Stimulated activated CD4-positive, alpha-beta T cell treated with anti-CD3 and anti-CD28 coated beads, TNF-alpha, amount 100 ng/mL, for 1 hour (primary cell): ENCODE measurements around the gene DDX41.
"Not testable (repeated sequence)": the region's sequence is repeated elsewhere in the genome, so short reads cannot be mapped to it uniquely, and the experiment has no call there.

Experiments used
- DNase-seq, 3 donors: peaks; one replicate each; pipeline ENCODE4 v3.0.0-alpha.2; 2020; ENCODE audit warnings: low read depth in 3 of 3, low spot score in 1 of 3

Gene DDX41

DNA sequence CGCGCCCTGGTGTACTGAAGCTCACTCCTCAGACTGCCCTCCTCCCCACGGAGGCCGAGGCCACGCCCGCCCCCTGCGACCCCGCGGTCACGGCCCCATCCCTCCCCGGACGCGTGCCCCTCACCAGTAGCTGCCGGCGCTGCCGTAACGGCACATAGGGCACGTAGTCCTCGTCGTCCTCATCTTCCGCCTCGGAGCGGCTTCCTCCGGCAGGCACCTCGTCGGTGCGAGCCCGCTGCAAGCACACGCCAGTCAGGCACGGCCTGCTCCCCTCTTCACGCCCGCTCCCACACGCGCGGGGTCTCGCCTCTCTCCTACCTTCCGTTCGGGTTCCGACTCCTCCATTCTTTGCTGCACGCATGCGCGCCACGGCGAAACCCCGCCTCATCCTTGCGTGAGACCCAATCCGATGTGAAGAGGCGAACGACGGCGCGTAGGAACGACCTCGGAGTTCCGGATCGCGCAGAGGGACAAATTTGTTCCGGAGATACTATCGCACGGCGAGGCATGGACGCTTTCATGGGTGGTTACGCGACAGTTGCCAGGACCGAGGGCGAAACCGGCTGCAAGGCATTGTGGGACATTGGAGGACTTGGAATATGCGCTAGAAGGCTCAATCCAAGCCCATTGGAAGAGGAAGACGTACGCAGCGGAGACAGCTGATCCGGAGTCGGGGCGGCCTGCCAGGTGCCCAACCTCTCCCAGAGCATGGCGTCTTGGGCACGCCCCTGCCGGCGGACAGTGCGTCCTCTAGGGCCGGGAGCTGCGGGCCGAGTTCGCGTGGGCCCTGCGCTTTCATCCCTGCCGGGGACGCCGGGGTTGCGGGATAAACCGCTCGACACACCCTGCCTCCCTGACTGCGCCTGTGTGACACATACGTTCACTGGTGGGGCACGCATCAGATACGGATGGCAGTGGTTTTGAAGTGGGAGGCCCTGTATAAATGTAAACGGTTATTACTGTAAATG lies at the start of gene DDX41:
TSS of gene DDX41 (minus strand) at position 361 of the 968 bp plus-strand sequence. CDS start at position 345, 16 bp downstream.
- peak; percentile 84 to 91 (median 88) for DNase-seq

DNA sequence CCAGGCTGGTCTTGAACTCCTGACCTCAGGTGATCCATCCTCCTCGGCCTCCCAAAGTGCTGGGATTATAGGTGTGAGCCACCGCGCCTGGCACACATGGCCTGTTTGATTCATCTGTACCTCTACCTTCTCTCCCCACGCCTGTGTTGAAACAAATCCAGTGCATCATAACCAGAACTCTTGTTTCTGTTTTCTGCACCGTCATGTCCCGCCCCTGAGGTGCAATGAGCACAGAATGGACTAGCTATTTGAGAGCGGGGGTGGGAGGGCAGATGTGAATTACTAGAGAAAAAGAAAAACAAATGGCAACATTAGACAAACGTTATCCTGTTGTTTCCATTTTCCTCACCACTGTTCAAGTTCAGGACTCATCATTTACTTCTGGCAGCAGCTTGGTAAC lies 48.3 kb upstream of the DDX41 start:
- DNase-seq = no peak

- DNase-seq = not testable (repeated sequence)
Observed at GRCh38 chr5:177559446-177559941, 42.7 kb upstream of the DDX41 start.

DNA sequence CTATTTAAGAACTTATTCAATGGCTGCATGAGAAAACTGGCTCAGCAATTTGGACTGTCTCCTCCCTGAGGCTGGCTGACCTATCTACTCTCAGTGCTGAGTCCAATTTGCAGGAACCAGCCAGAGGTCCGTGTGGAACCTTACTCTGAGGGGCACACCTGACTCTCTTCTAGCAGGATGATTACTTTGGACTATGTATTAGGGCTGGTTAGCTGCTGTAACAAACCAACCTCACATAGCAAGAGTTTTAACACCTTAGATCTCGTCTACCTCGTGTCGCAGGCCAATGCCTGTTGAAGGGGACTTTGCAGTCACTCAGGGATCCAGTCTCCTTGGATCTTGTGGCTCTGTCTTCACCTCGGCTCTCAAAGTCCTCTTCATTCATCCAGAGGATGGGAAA lies 41.0 kb upstream of the DDX41 start:
- DNase-seq = no peak

DNA sequence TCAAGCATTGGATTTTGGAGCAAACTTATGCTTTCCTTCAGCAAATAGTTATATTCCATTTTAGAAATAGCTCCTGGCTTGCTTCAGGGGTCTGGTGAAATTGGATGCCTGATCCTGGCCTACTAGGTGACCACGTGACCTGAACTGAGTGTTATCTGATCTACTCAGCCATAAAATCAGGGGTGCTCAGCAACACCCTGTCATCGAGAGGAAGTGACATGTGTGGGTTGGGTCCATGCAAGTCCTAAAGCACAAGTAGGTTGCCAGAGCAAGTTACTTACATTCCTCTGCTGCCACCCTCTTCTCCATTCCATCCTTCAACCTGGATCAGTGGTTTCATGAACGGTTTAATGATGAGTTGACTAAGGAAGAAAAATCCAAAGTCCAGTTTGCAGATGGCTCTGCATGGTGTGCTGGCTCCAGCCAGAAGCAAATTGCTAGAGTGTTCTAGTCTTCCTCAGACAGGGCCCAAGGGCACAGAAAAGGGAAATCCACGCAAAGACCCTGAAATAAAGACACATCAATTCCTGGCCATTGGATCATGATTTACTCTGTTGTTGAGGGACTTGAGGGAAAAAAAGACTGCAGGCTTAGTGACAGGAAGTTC lies 40.4 kb upstream of the DDX41 start:
- no peak for DNase-seq

DNA sequence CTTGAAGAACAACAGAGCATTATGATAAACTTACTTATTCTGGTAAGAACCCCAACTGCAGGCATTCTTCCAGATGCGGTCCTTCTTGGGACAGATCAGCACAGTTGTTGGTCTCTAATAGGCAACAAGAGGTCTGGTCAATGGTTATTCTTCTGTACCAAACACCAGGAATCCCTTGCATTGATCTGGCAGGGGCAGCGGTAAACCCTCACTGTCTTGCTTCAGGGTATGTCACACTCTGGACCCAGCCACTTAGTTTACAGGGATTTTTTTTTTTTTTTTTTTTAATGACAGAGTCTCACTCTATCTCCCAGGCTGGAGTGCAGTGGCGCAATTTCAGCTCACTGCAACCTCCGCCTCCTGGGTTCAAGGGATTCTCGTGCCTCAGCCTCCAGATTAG lies 38.9 kb upstream of the DDX41 start:
- DNase-seq = no peak

GRCh38 chr5:177555228-177555627 lies 38.5 kb upstream of the DDX41 start:
- no peak for DNase-seq

DNA sequence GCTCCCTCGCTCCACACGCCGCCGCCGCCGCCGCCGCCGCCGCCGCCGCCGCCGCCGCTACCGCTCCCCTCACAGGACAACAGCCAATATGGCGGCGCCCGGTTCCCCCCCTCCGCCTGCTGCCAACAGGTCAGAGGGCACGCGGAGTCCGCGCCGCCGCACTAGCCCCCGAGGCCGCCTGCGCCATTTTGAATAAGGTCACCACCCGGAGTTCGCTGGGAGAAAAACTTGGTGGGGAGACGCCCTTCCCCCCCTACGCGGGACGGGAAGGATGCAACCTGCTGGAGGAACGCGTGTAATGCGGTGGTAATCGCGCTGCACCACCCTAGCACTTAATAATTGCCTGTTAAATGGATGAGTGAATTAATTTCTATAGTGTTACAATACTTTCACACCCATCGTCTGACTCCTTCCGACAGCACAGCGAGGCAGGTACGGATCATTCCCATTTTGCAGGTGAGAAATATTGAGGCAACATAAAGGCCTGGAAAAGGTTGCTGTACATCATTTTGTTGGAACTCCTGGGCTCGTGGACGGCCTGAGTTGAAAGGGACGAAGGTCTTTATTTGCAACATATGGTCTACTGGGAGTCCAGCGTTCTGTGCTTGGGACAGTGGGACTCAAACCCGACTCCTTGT lies 37.8 kb upstream of the DDX41 start, which contains the start of gene FAM193B:
TSS of gene FAM193B (minus strand) at position 90 of the 638 bp plus-strand sequence. CDS start 105 bp downstream, outside the sequence.
- peak; percentile 85 to 96 (median 91) for DNase-seq

DNA sequence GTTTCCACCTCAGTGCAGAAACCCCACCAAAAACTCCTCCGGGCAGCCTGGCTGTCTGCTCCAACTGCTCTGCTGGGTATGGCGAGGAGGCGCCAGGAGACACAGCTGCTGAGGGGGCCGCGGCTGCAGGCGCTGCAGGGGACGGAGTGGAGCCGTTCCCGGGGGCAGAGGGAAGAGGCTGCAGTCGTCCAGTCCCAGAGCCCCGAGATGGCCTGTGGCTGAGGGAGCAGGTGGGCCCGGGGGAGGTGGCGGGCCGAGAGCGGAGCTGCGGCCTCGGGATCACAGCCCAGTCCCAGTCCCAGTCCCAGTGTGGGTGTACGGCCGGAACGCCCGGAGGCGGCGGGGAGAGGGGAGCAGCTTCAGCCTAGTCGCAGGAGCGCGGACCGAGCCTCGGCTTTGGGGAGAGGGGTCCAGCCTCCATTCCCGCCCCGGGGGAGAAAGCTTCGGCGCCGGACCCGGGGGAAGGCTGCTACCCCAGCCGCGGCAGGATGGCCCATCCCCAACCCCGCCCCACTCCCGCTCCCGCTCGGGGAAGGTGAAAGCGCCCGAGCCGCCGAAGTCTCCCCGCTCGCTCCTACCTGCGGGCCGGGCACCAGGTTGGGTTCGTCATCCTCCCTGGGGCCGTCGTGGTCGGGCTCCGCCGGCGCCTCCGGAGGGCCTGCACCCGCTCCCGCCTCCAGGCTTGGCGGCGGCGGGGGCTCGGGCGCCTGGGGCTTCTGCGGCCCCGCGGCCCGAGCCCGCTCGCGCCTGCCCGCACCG lies 37.1 kb upstream of the DDX41 start:
- DNase-seq = peak in 1 of 3 donors; percentile 29

DNA sequence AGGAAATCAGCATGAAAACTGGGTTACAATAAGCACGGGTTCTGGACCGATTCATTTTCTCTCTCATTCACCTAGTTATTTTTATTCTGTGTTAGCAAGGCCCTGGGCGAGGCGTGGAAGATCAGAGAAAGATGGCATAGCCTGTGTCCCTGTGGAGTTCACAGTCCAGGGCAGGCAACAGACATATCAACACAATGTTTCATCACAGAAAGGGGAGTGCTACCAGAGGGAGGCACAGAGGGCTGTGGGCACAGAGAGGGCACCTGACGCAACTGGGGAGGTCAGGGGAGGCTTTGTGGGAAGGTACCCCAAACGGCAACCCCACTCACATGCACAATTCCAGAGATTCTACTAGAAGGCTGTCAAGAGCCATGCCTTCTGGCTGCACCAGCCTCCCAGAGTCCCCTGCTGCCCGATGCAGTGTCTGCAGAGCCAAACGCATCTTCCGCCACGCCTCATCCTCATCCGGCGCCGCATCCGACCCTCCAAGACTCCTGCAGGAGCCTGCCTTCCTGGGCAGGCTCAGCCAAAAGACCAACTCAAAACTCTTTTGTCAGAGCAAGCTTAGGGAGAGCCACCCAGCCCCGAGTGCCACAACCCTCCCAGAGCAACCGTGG lies 36.2 kb upstream of the DDX41 start:
- no peak for DNase-seq

DNA sequence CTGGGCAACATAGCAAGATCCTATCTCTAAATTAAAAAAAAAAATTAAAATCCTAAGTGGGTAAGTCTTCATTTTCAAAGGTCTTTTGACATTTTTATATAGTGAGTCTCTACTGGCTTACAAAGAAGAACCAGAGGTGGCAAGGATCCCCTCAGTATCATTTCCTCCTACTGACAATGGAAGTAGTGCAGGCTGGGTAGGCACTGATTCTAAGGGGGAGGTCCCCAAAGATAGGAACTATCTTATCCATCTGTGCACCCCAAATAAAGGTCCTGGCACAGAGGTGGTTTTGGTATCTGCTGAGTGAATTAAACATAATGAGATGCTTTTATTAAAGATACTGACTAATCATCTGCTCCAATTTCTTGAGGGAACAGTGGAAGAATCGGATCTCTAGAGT lies 33.4 kb upstream of the DDX41 start:
- DNase-seq = no peak

GRCh38 chr5:177548495-177548894 lies 31.7 kb upstream of the DDX41 start:
- no peak for DNase-seq

DNA sequence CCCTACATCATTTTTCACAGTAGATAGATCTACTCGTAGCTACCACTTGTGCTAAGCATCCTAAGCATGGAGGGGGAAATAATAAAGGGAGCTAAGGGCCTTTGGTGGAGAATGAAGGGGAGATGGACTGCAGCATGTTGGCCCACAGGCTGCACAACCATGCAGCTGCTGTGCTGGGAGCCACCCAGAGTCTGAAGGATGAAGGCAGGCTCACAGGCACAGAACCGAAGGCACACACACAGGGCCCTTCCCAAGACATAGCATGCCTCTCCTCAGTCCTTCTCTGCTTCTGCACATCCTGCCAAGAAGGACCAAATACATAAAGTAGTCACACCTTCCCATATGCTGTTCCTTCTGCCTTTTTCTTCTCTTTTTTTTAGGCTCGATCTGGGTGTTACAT lies 31.0 kb upstream of the DDX41 start:
- no peak for DNase-seq

DNA sequence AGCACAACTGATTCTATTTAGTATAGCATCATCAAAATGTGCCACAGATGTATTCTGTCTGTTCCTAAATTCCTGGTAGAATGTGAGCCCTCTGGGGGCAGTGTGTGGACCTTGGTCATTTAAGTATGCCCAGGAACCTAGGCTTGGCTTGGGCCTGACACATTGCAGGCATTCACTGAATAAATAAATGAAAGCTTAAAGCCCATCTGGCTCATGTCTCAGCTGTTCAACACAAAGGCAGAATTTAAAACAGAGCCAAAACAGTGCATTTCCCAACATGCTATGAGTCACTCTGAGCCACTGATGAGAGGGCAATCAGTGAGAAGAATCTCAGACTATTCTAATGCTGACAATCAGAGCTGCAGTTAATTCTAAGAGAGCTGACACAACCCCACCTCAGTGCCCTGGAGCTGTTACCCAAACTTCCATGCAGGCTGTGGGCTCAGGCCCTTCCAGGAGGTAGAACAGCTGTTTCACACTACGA lies 29.5 kb upstream of the DDX41 start:
- DNase-seq = no peak

GRCh38 chr5:177545487-177546257 lies 28.9 kb upstream of the DDX41 start:
- no peak for DNase-seq

DNA sequence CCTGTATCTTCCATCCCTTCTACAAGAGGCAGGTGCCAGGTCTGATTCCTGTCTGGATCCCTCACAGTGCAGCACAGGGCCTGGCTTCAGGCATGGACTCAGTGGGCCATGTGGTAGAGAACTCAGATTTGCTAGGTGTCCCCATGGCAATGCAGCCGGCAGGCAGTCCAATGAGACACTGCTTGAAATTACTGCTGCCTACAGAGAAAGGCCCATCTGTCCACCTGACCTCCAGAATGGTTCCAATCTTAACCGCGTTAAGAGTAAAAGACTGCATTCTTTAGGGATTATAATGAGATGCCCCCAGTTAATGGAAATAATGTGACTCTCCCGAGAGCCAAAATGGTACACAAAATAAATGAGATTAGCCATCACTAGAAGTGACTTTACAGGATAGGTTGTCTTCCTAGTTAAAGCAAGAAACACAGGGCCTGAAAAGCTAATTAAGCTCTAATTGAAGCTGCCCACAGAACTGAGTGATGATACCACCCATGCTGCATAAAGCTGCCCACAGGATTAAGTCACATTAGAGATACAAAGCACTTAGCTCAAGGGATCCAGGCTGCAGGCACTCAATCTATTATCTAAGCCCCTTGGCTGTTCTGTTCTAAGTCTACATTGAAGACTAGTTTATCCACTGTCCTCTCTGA lies 26.2 kb upstream of the DDX41 start:
- DNase-seq = no peak

DNA sequence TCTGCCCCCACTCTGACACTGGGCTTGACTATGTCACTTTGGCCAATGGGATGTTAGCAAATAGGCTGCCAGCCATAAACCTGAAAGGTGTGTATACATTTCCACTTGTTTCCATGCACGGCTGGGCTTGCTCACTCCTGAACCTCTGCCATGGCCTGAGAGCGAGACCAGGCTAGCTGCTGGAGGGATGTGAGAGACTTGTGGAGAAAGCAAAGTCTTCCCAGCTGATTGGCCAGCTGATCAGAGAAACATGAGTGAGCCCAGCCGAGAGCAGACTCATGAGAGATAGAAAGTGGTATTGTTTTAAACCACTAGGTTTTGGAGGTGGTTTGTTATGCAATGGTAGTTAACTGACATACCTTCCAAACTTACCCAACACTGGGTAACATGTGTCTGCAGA lies 23.7 kb upstream of the DDX41 start:
- DNase-seq = no peak

DNA sequence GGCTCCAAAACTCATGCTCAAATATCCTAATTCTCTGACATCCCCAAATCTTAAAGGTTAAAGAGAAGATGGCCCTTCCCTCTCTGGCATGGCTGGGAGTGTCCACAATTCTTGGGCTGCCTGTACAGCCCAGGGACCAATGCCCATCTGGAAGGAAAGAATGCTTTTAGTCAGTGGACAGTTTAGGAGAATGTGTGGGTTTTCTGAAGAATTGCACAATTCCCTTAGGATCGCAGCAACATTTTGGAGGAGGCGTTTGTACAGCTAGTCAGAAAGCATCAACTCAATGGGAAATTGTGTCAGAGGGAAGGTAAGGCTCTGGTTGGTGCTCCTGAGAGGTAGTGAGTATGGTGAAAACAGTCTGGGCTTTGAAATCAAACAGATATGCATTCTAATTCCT lies 22.6 kb upstream of the DDX41 start:
- DNase-seq = no peak

DNA sequence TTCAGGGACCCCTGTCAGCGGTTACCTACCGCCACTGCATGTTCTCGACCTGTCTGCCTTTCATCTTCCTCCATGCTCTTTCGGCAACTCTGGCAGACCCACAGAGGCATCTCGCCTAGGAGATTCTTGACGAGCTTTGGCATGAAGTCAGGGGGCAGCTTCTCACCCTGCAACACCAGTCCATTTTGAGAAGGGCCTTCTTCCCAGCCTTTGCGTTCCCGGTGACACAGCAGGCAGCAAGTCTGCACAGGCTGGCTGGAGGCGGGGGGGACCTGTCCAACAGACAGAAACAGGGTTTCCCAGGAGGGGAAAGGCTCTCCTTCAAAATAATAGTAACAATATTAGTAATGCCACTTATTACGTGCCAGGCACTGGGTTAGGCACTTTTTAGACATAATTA lies 22.1 kb upstream of the DDX41 start:
- no peak for DNase-seq
